HEK293 (cell line): ENCODE data around the gene ARID4A.

Experiments used
- CTCF ChIA-PET: fragments of 350-600 bp; formaldehyde crosslinking; extraction: SDS; loops from one replicate; lab custom pipeline; 2021; ENCODE audit warnings: antibody characterized with exemption; lab: Yijun Ruan, JAX
- POLR2A ChIA-PET: fragments of 300-600 bp; formaldehyde crosslinking; extraction: SDS; loops from one replicate; lab custom pipeline; 2020; ENCODE audit warnings: antibody characterized with exemption, inconsistent platforms; lab: Yijun Ruan, JAX
- H3K27ac ChIP-seq: fragments of 200-500 bp; sonication (Bioruptor generic); 2 replicates; pipeline ENCODE4 v1.5.1; 2014; ENCODE audit warnings: low read depth, low read length, control low read depth, inconsistent platforms; ENCODE audit errors: extremely low read depth
- H3K36me3 ChIP-seq, 2 experiments: fragments of 200-500 bp in 1 of 2; sonication (Bioruptor generic) in 1 of 2; 1 replicate in 1 of 2; 2 replicates in 1 of 2; pipeline ENCODE4 v1.5.1; 2014 to 2017; ENCODE audit warnings: inconsistent platforms in 2 of 2, low read length in 2 of 2; ENCODE audit not compliant: control insufficient read depth in 2 of 2, insufficient read depth in 1 of 2
- H3K4me1 ChIP-seq: fragments of 200-500 bp; sonication (Bioruptor generic); 2 replicates; pipeline ENCODE4 v1.5.1; 2014; ENCODE audit warnings: mild to moderate bottlenecking, low read length, inconsistent platforms; ENCODE audit not compliant: control insufficient read depth, insufficient read depth
- H3K4me3 ChIP-seq: 2 replicates; pipeline ENCODE4 v1.5.1; 2011; ENCODE audit warnings: low read depth, mild to moderate bottlenecking, control low read depth, low read length, moderate library complexity
- H3K9me3 ChIP-seq: fragments of 200-500 bp; sonication (Bioruptor generic); 2 replicates; pipeline ENCODE4 v1.5.1; 2014; ENCODE audit warnings: low read depth, low read length, inconsistent platforms; ENCODE audit not compliant: control insufficient read depth, insufficient read depth
- BCL11B ChIP-seq: fragments of 450-650 bp; formaldehyde crosslinking; IDR thresholded peaks from 2 replicates; pipeline ENCODE4 v1.5.1; 2016; ENCODE audit warnings: low read depth, missing biosample characterization, missing genetic modification characterization
- GLIS1 ChIP-seq: fragments of 450-650 bp; formaldehyde crosslinking; IDR thresholded peaks from 2 replicates; pipeline ENCODE4 v1.5.1; 2016; ENCODE audit warnings: missing biosample characterization, missing genetic modification characterization
- IKZF3 ChIP-seq: fragments of 450-650 bp; IDR thresholded peaks from 2 replicates; pipeline ENCODE4 v1.5.0; 2018; ENCODE audit warnings: missing biosample characterization, mild to moderate bottlenecking, missing genetic modification characterization, moderate library complexity
- MZF1 ChIP-seq: fragments of 450-650 bp; formaldehyde crosslinking; IDR thresholded peaks from 2 replicates; pipeline ENCODE4 v1.5.1; 2017; ENCODE audit warnings: missing biosample characterization, missing genetic modification characterization, borderline replicate concordance
- ZBTB10 ChIP-seq: fragments of 450-650 bp; formaldehyde crosslinking; IDR thresholded peaks from 2 replicates; pipeline ENCODE4 v1.5.1; 2016; ENCODE audit warnings: missing biosample characterization, missing genetic modification characterization
- ZBTB7A ChIP-seq: fragments of 450-650 bp; formaldehyde crosslinking; IDR thresholded peaks from 2 replicates; pipeline ENCODE4 v1.5.1; 2016; ENCODE audit warnings: low read depth, missing biosample characterization, missing genetic modification characterization
- ZBTB8A ChIP-seq: fragments of 450-650 bp; formaldehyde crosslinking; IDR thresholded peaks from 2 replicates; pipeline ENCODE4 v1.5.1; 2016; ENCODE audit warnings: missing biosample characterization, missing genetic modification characterization
- ZFP37 ChIP-seq: fragments of 450-650 bp; formaldehyde crosslinking; IDR thresholded peaks from 2 replicates; pipeline ENCODE4 v1.5.1; 2016; ENCODE audit warnings: missing biosample characterization, missing genetic modification characterization
- ZNF16 ChIP-seq: fragments of 450-650 bp; formaldehyde crosslinking; IDR thresholded peaks from 2 replicates; pipeline ENCODE4 v1.5.1; 2016; ENCODE audit warnings: low read depth, missing biosample characterization, missing genetic modification characterization
- ZNF174 ChIP-seq: fragments of 450-650 bp; formaldehyde crosslinking; IDR thresholded peaks from 2 replicates; pipeline ENCODE4 v1.5.0; 2017; ENCODE audit warnings: missing biosample characterization, mild to moderate bottlenecking, missing genetic modification characterization
- ZNF184 ChIP-seq: fragments of 450-650 bp; IDR thresholded peaks from 2 replicates; pipeline ENCODE4 v1.5.1; 2018; ENCODE audit warnings: missing biosample characterization, mild to moderate bottlenecking, missing genetic modification characterization
- ZNF239 ChIP-seq: fragments of 450-650 bp; formaldehyde crosslinking; IDR thresholded peaks from 2 replicates; pipeline ENCODE4 v1.5.1; 2016; ENCODE audit warnings: missing biosample characterization, missing genetic modification characterization
- ZNF292 ChIP-seq: fragments of 450-650 bp; formaldehyde crosslinking; IDR thresholded peaks from 2 replicates; pipeline ENCODE4 v1.5.1; 2016; ENCODE audit warnings: low read depth, missing biosample characterization, missing genetic modification characterization, borderline replicate concordance
- ZNF350 ChIP-seq: fragments of 450-650 bp; formaldehyde crosslinking; IDR thresholded peaks from 2 replicates; pipeline ENCODE4 v1.5.0; 2017; ENCODE audit warnings: missing biosample characterization, mild to moderate bottlenecking, missing genetic modification characterization
- ZNF362 ChIP-seq: fragments of 450-650 bp; formaldehyde crosslinking; IDR thresholded peaks from 2 replicates; pipeline ENCODE4 v1.5.1; 2016; ENCODE audit warnings: missing biosample characterization, missing genetic modification characterization
- ZNF416 ChIP-seq: fragments of 450-650 bp; formaldehyde crosslinking; IDR thresholded peaks from 2 replicates; pipeline ENCODE4 v1.5.1; 2016; ENCODE audit warnings: missing biosample characterization, missing genetic modification characterization
- ZNF426 ChIP-seq: fragments of 450-650 bp; formaldehyde crosslinking; IDR thresholded peaks from 2 replicates; pipeline ENCODE4 v1.5.1; 2017; ENCODE audit warnings: missing biosample characterization, missing genetic modification characterization, mild to moderate bottlenecking, inconsistent platforms, moderate library complexity
- ZNF510 ChIP-seq: fragments of 450-650 bp; formaldehyde crosslinking; IDR thresholded peaks from 2 replicates; pipeline ENCODE4 v1.5.1; 2018; ENCODE audit warnings: mild to moderate bottlenecking, missing genetic modification characterization, missing biosample characterization; ENCODE audit not compliant: insufficient replicate concordance
- ZNF548 ChIP-seq: fragments of 450-650 bp; formaldehyde crosslinking; IDR thresholded peaks from 2 replicates; pipeline ENCODE4 v1.5.1; 2016; ENCODE audit warnings: missing biosample characterization, missing genetic modification characterization
- ZNF560 ChIP-seq: fragments of 450-650 bp; formaldehyde crosslinking; IDR thresholded peaks from 2 replicates; pipeline ENCODE4 v1.5.1; 2017; ENCODE audit warnings: missing biosample characterization, missing genetic modification characterization, borderline replicate concordance
- ZNF585B ChIP-seq: fragments of 450-650 bp; formaldehyde crosslinking; IDR thresholded peaks from 2 replicates; pipeline ENCODE4 v1.5.1; 2016; ENCODE audit warnings: missing biosample characterization, missing genetic modification characterization
- ZNF600 ChIP-seq: fragments of 450-650 bp; formaldehyde crosslinking; IDR thresholded peaks from 2 replicates; pipeline ENCODE4 v1.5.1; 2016; ENCODE audit warnings: missing biosample characterization, missing genetic modification characterization
- ZNF621 ChIP-seq: fragments of 450-650 bp; formaldehyde crosslinking; IDR thresholded peaks from 2 replicates; pipeline ENCODE4 v1.5.1; 2017; ENCODE audit warnings: missing biosample characterization, missing genetic modification characterization
- ZNF768 ChIP-seq: fragments of 450-650 bp; formaldehyde crosslinking; IDR thresholded peaks from 2 replicates; pipeline ENCODE4 v1.5.1; 2018; ENCODE audit warnings: missing biosample characterization, mild to moderate bottlenecking, missing genetic modification characterization
- TF ChIP-seq, protein P1 (sequence below): fragments of 450-650 bp; formaldehyde crosslinking; IDR thresholded peaks from 2 replicates; pipeline ENCODE4 v1.5.1; 2017; ENCODE audit warnings: missing biosample characterization, missing genetic modification characterization
- TF ChIP-seq, protein P2 (sequence below): fragments of 450-650 bp; formaldehyde crosslinking; IDR thresholded peaks from 2 replicates; pipeline ENCODE4 v1.5.1; 2016; ENCODE audit warnings: missing biosample characterization, missing genetic modification characterization, borderline replicate concordance

Gene ARID4A

GRCh38 chr14:58395812-58396788, 97.7 kb downstream of the ARID4A start, which contains the start of gene TOMM20L (continued):
- TF ChIP-seq BCL11B (tag by site-specific recombination) (no peak), ZNF16 (tag by site-specific recombination) (no peak), ZNF184 (tag by site-specific recombination) (0 out of 2 replicates have a peak, but pooled peaks have one; percentile 37)

DNA sequence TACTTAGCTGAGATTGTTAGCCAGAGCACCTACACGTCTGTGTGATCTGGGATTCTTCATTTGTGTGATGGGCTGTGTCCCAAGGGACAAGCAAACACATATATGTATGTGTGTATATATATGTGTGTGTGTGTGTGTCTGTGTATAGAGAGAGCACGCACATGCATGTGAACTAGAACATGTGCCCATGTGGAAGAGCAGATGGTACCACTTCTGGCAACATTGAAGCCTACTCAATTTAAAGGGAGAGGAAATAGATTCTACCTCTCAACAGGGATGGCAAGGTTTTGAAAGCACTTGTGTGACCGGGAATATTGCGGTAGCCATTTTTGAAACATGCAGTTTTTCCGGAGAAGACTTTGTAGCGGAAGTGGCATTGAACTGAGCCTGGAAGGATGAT, 98.8 kb downstream of the ARID4A start:
- H3K9me3 ChIP-seq = no peaks in the 10 kb centered on the region
- H3K4me1 ChIP-seq = peaks cover 2% of the 10 kb centered on the region; the same call in 1 of the 2 replicates
- no peak overlapping the region for H3K4me3 ChIP-seq
- no peak overlapping the region for H3K27ac ChIP-seq
- ChIA-PET CTCF (interaction anchor here (1.4 to 1.6 kb wide), 2 partner anchors 12 to 16 kb away, joined by 3 to 6 read pairs; no protein-coding TSS in a partner anchor), POLR2A (no interaction called here)
- TF ChIP-seq ZNF174 (tag by site-specific recombination) = no peak
- no peak for TF ChIP-seq ZNF548
- TF ChIP-seq ZNF350 (tag by site-specific recombination) = no peak
- TF ChIP-seq ZBTB8A (tag by site-specific recombination) = no peak
- TF ChIP-seq ZBTB10 = no peak
- TF ChIP-seq ZNF362 (tag by site-specific recombination) = no peak
- no peak for TF ChIP-seq ZNF292 (tag by site-specific recombination)
- no peak for TF ChIP-seq ZNF585B (tag by site-specific recombination)
- TF ChIP-seq, protein P1, sequence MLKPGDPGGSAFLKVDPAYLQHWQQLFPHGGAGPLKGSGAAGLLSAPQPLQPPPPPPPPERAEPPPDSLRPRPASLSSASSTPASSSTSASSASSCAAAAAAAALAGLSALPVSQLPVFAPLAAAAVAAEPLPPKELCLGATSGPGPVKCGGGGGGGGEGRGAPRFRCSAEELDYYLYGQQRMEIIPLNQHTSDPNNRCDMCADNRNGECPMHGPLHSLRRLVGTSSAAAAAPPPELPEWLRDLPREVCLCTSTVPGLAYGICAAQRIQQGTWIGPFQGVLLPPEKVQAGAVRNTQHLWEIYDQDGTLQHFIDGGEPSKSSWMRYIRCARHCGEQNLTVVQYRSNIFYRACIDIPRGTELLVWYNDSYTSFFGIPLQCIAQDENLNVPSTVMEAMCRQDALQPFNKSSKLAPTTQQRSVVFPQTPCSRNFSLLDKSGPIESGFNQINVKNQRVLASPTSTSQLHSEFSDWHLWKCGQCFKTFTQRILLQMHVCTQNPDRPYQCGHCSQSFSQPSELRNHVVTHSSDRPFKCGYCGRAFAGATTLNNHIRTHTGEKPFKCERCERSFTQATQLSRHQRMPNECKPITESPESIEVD (tag by site-specific recombination) = no peak
- no peak for TF ChIP-seq ZNF768
- TF ChIP-seq ZNF560 (tag by site-specific recombination) = no peak
- no peak for TF ChIP-seq IKZF3
- TF ChIP-seq ZNF600 (tag by site-specific recombination) = no peak
- H3K36me3 ChIP-seq = no peaks in the 10 kb centered on the region; a peak in 1 of 3 replicates

GRCh38 chr14:58398495-58398894, 100.1 kb downstream of the ARID4A start:
- no peaks in the 10 kb centered on the region for H3K9me3 ChIP-seq
- CTCF ChIA-PET = no interaction called here
- H3K36me3 ChIP-seq = no peaks in the 10 kb centered on the region; a peak in 1 of 3 replicates
- POLR2A ChIA-PET = interaction anchor here (1.4 to 1.9 kb wide), 2 partner anchors 29 to 100 kb away, joined by 4 to 6 read pairs; partner anchors contain the start of genes ARID4A, KIAA0586 and TIMM9
- no peak overlapping the region for H3K4me3 ChIP-seq
- no peak overlapping the region for H3K27ac ChIP-seq
- peaks cover 2% of the 10 kb centered on the region; the same call in 1 of the 2 replicates for H3K4me1 ChIP-seq
- TF ChIP-seq GLIS1 (tag by site-specific recombination) (no peak), ZNF510 (no peak), ZBTB7A (no peak), ZNF416 (tag by site-specific recombination) (no peak), ZNF426 (tag by site-specific recombination) (no peak), ZFP37 (tag by site-specific recombination) (no peak), ZNF239 (tag by site-specific recombination) (no peak), ZNF621 (tag by site-specific recombination) (no peak), MZF1 (tag by site-specific recombination) (no peak)
- TF ChIP-seq, protein P2, sequence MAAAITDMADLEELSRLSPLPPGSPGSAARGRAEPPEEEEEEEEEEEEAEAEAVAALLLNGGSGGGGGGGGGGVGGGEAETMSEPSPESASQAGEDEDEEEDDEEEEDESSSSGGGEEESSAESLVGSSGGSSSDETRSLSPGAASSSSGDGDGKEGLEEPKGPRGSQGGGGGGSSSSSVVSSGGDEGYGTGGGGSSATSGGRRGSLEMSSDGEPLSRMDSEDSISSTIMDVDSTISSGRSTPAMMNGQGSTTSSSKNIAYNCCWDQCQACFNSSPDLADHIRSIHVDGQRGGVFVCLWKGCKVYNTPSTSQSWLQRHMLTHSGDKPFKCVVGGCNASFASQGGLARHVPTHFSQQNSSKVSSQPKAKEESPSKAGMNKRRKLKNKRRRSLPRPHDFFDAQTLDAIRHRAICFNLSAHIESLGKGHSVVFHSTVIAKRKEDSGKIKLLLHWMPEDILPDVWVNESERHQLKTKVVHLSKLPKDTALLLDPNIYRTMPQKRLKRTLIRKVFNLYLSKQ = no peak
